Activated T-cell treated with anti-CD3 and anti-CD28 coated beads for 4 hours (primary cell): ENCODE results near the gene OTP.
"Not testable (repeated sequence)": the region's sequence is repeated elsewhere in the genome, so short reads cannot be mapped to it uniquely, and the experiment has no call there.

Experiments used
- DNase-seq: peaks from one replicate; pipeline ENCODE4 v3.0.0-alpha.2; 2020

Gene OTP

GRCh38 chr5:77638763-77639671 is 504 bp upstream of the OTP start:
- no peak for DNase-seq

GRCh38 chr5:77637170-77637997 is 1.1 kb downstream of the OTP start:
- DNase-seq, result no peak

- DNase-seq, result no peak
Observed at GRCh38 chr5:77636641-77637169, 1.8 kb downstream of the OTP start.

GRCh38 chr5:77635917-77636640 is 2.4 kb downstream of the OTP start:
- DNase-seq, result no peak

GRCh38 chr5:77635067-77635916 is 3.2 kb downstream of the OTP start:
- no peak for DNase-seq

GRCh38 chr5:77633709-77634108 is 4.8 kb downstream of the OTP start:
- DNase-seq, result no peak

GRCh38 chr5:77633207-77633675 is 5.3 kb downstream of the OTP start:
- no peak for DNase-seq

- DNase-seq, result no peak
Observed at GRCh38 chr5:77632526-77633206, 5.8 kb downstream of the OTP start.

GRCh38 chr5:77630114-77630680 is 8.3 kb downstream of the OTP start:
- DNase-seq, result no peak

GRCh38 chr5:77629509-77630113 is 8.9 kb downstream of the OTP start:
- no peak for DNase-seq

GRCh38 chr5:77628840-77629508 is 9.5 kb downstream of the OTP start:
- no peak for DNase-seq

- DNase-seq, result no peak
Observed at GRCh38 chr5:77627869-77628674, 10.4 kb downstream of the OTP start.

- no peak for DNase-seq
Observed at GRCh38 chr5:77623203-77623740, 15.2 kb downstream of the OTP start.

GRCh38 chr5:77621440-77621839 is 17.1 kb downstream of the OTP start:
- DNase-seq, result no peak

- no peak for DNase-seq
Observed at GRCh38 chr5:77620405-77620804, 18.1 kb downstream of the OTP start.

- DNase-seq, result no peak
Observed at GRCh38 chr5:77616920-77617319, 21.6 kb downstream of the OTP start.

- DNase-seq, result not testable (repeated sequence)
Observed at GRCh38 chr5:77608927-77609326, 29.6 kb downstream of the OTP start.

- no peak for DNase-seq
Observed at GRCh38 chr5:77607324-77607723, 31.2 kb downstream of the OTP start.

GRCh38 chr5:77606279-77606678 is 32.2 kb downstream of the OTP start:
- no peak for DNase-seq
